ENCODE data around the gene IQGAP3.

The IQGAP3 gene

GRCh38 chr1:156482276-156482675 is 90.1 kb downstream of the IQGAP3 start:
- no peak overlapping the region for H2BK5ac ChIP-seq (ENCODE audit: low read depth, low read length, poor library complexity, severe bottlenecking)
- H2BK120ac ChIP-seq (ENCODE audit: low read depth, low read length) = no peak overlapping the region
- 97% methylated on average over 19 of the region's 19 CpGs for WGBS
- no peak overlapping the region for H3K4me2 ChIP-seq (ENCODE audit: low read length, poor library complexity, severe bottlenecking)
- H2AK5ac ChIP-seq (ENCODE audit: low read length, severe bottlenecking) = no peak overlapping the region
- H4K8ac ChIP-seq (ENCODE audit: low read length) = no peak overlapping the region
- no peak overlapping the region for H3K14ac ChIP-seq (ENCODE audit: low read length in 2 of 2)
- no peaks in the 10 kb centered on the region for H3K9me3 ChIP-seq (ENCODE audit: control insufficient read depth, low read length)
- peaks cover 50% of the 10 kb centered on the region for H3K79me1 ChIP-seq (replicated peaks; ENCODE audit: low read length, poor library complexity, severe bottlenecking)
- no peak for DNase-seq
- H2BK15ac ChIP-seq (ENCODE audit: low read depth, poor library complexity, severe bottlenecking) = no peak overlapping the region
- H3K18ac ChIP-seq (ENCODE audit: low read depth in 1 of 2, low read length in 2 of 2) = no peak overlapping the region
- H3K4ac ChIP-seq (ENCODE audit: low read depth in 1 of 2, low read length in 2 of 2) = no peak overlapping the region
- no peak overlapping the region for H3K27ac ChIP-seq (ENCODE audit: low read length, poor library complexity, severe bottlenecking)
- H3K36me3 ChIP-seq (ENCODE audit: control insufficient read depth in 1 of 2, insufficient read depth in 2 of 2, low read depth in 1 of 2, low read length in 2 of 2) = peaks cover 62 to 64% of the 10 kb centered on the region in 2 experiments
- H3K4me3 ChIP-seq (ENCODE audit: insufficient read depth in 1 of 2, low read depth in 1 of 2, low read length in 2 of 2) = no peak overlapping the region
- no peaks in the 10 kb centered on the region for H3K27me3 ChIP-seq (ENCODE audit: control insufficient read depth in 1 of 2, insufficient read depth in 1 of 2, low read length in 2 of 2)
- no peak overlapping the region for H3K9ac ChIP-seq (ENCODE audit: low read length)
- peaks cover 6% of the 10 kb centered on the region for H3K4me1 ChIP-seq (ENCODE audit: control insufficient read depth, insufficient read depth, low read depth, low read length)
- no peak overlapping the region for H2AFZ ChIP-seq (ENCODE audit: low read depth, low read length)
- no peak overlapping the region for H3K23ac ChIP-seq (ENCODE audit: low read length in 2 of 2)
- no peak overlapping the region for H4K91ac ChIP-seq (ENCODE audit: low read length)
- H2BK12ac ChIP-seq (ENCODE audit: low read length in 2 of 2) = no peak overlapping the region

- 95% methylated on average over 5 of the region's 5 CpGs for WGBS
- H2BK15ac ChIP-seq (ENCODE audit: low read depth, poor library complexity, severe bottlenecking) = no peak overlapping the region
Measured at GRCh38 chr1:156481527-156481926, 90.8 kb downstream of the IQGAP3 start.

GRCh38 chr1:156480411-156481192 is 91.8 kb downstream of the IQGAP3 start:
- Histone ChIP-seq H2BK5ac (ENCODE audit: low read depth, low read length, poor library complexity, severe bottlenecking) (no peak overlapping the region), H3K36me3 (ENCODE audit: control insufficient read depth in 1 of 2, insufficient read depth in 2 of 2, low read depth in 1 of 2, low read length in 2 of 2) (peaks cover 77 to 78% of the 10 kb centered on the region in 2 experiments), H2AFZ (ENCODE audit: low read depth, low read length) (no peak overlapping the region), H4K91ac (ENCODE audit: low read length) (no peak overlapping the region), H3K79me1 (replicated peaks; ENCODE audit: low read length, poor library complexity, severe bottlenecking) (peaks cover 57% of the 10 kb centered on the region), H2BK120ac (ENCODE audit: low read depth, low read length) (no peak overlapping the region), H3K9ac (ENCODE audit: low read length) (no peak overlapping the region), H3K4me1 (ENCODE audit: control insufficient read depth, insufficient read depth, low read depth, low read length) (peaks cover 11% of the 10 kb centered on the region), H4K8ac (ENCODE audit: low read length) (peak overlapping the region; percentile 76), H3K23ac (ENCODE audit: low read length in 2 of 2) (no peak overlapping the region), H3K9me3 (ENCODE audit: control insufficient read depth, low read length) (no peaks in the 10 kb centered on the region), H3K14ac (ENCODE audit: low read length in 2 of 2) (no peak overlapping the region), H3K27me3 (ENCODE audit: control insufficient read depth in 1 of 2, insufficient read depth in 1 of 2, low read length in 2 of 2) (no peaks in the 10 kb centered on the region), H2BK15ac (ENCODE audit: low read depth, poor library complexity, severe bottlenecking) (no peak overlapping the region), H3K4me3 (ENCODE audit: insufficient read depth in 1 of 2, low read depth in 1 of 2, low read length in 2 of 2) (no peak overlapping the region), H2BK12ac (ENCODE audit: low read length in 2 of 2) (no peak overlapping the region), H3K4me2 (ENCODE audit: low read length, poor library complexity, severe bottlenecking) (no peak overlapping the region), H3K27ac (ENCODE audit: low read length, poor library complexity, severe bottlenecking) (no peak overlapping the region), H3K4ac (ENCODE audit: low read depth in 1 of 2, low read length in 2 of 2) (no peak overlapping the region), H3K18ac (ENCODE audit: low read depth in 1 of 2, low read length in 2 of 2) (no peak overlapping the region), H2AK5ac (ENCODE audit: low read length, severe bottlenecking) (no peak overlapping the region)
- DNase-seq = peak; percentile 63
- WGBS = 50% methylated on average over 33 of the region's 34 CpGs

More at GRCh38 chr1:156481527-156481926, 90.8 kb downstream of the IQGAP3 start:
- Histone ChIP-seq H3K4me2 (ENCODE audit: low read length, poor library complexity, severe bottlenecking) (no peak overlapping the region), H3K9ac (ENCODE audit: low read length) (no peak overlapping the region), H3K9me3 (ENCODE audit: control insufficient read depth, low read length) (no peaks in the 10 kb centered on the region), H3K4ac (ENCODE audit: low read depth in 1 of 2, low read length in 2 of 2) (no peak overlapping the region), H2AK5ac (ENCODE audit: low read length, severe bottlenecking) (no peak overlapping the region), H4K8ac (ENCODE audit: low read length) (no peak overlapping the region), H3K23ac (ENCODE audit: low read length in 2 of 2) (no peak overlapping the region), H3K4me3 (ENCODE audit: insufficient read depth in 1 of 2, low read depth in 1 of 2, low read length in 2 of 2) (no peak overlapping the region), H3K27ac (ENCODE audit: low read length, poor library complexity, severe bottlenecking) (no peak overlapping the region), H3K14ac (ENCODE audit: low read length in 2 of 2) (no peak overlapping the region), H3K18ac (ENCODE audit: low read depth in 1 of 2, low read length in 2 of 2) (no peak overlapping the region), H2BK12ac (ENCODE audit: low read length in 2 of 2) (no peak overlapping the region), H2BK120ac (ENCODE audit: low read depth, low read length) (no peak overlapping the region), H2BK5ac (ENCODE audit: low read depth, low read length, poor library complexity, severe bottlenecking) (no peak overlapping the region), H3K4me1 (ENCODE audit: control insufficient read depth, insufficient read depth, low read depth, low read length) (peaks cover 9% of the 10 kb centered on the region), H2AFZ (ENCODE audit: low read depth, low read length) (no peak overlapping the region), H3K36me3 (ENCODE audit: control insufficient read depth in 1 of 2, insufficient read depth in 2 of 2, low read depth in 1 of 2, low read length in 2 of 2) (peaks cover 70 to 71% of the 10 kb centered on the region in 2 experiments), H4K91ac (ENCODE audit: low read length) (no peak overlapping the region), H3K27me3 (ENCODE audit: control insufficient read depth in 1 of 2, insufficient read depth in 1 of 2, low read length in 2 of 2) (no peaks in the 10 kb centered on the region), H3K79me1 (replicated peaks; ENCODE audit: low read length, poor library complexity, severe bottlenecking) (peaks cover 52% of the 10 kb centered on the region)
- DNase-seq = no peak

- H3K23ac ChIP-seq (ENCODE audit: low read length in 2 of 2) = no peak overlapping the region
- H3K36me3 ChIP-seq (ENCODE audit: control insufficient read depth in 1 of 2, insufficient read depth in 2 of 2, low read depth in 1 of 2, low read length in 2 of 2) = peaks cover 79 to 83% of the 10 kb centered on the region in 2 experiments
Measured at GRCh38 chr1:156480016-156480370, 92.4 kb downstream of the IQGAP3 start.

More at GRCh38 chr1:156480016-156480370, 92.4 kb downstream of the IQGAP3 start:
- H3K27ac ChIP-seq (ENCODE audit: low read length, poor library complexity, severe bottlenecking) = no peak overlapping the region
- no peaks in the 10 kb centered on the region for H3K27me3 ChIP-seq (ENCODE audit: control insufficient read depth in 1 of 2, insufficient read depth in 1 of 2, low read length in 2 of 2)
- peaks cover 62% of the 10 kb centered on the region for H3K79me1 ChIP-seq (replicated peaks; ENCODE audit: low read length, poor library complexity, severe bottlenecking)
- no peak overlapping the region for H3K4me3 ChIP-seq (ENCODE audit: insufficient read depth in 1 of 2, low read depth in 1 of 2, low read length in 2 of 2)
- H3K9me3 ChIP-seq (ENCODE audit: control insufficient read depth, low read length) = no peaks in the 10 kb centered on the region
- no peak overlapping the region for H3K14ac ChIP-seq (ENCODE audit: low read length in 2 of 2)
- H2AK5ac ChIP-seq (ENCODE audit: low read length, severe bottlenecking) = no peak overlapping the region
- H4K8ac ChIP-seq (ENCODE audit: low read length) = no peak overlapping the region
- no peak overlapping the region for H2BK15ac ChIP-seq (ENCODE audit: low read depth, poor library complexity, severe bottlenecking)
- no peak overlapping the region for H2BK5ac ChIP-seq (ENCODE audit: low read depth, low read length, poor library complexity, severe bottlenecking)
- no peak overlapping the region for H3K9ac ChIP-seq (ENCODE audit: low read length)
- H2AFZ ChIP-seq (ENCODE audit: low read depth, low read length) = no peak overlapping the region
- no peak overlapping the region for H2BK120ac ChIP-seq (ENCODE audit: low read depth, low read length)
- H3K18ac ChIP-seq (ENCODE audit: low read depth in 1 of 2, low read length in 2 of 2) = no peak overlapping the region
- H2BK12ac ChIP-seq (ENCODE audit: low read length in 2 of 2) = no peak overlapping the region
- peaks cover 11% of the 10 kb centered on the region for H3K4me1 ChIP-seq (ENCODE audit: control insufficient read depth, insufficient read depth, low read depth, low read length)
- no peak overlapping the region for H4K91ac ChIP-seq (ENCODE audit: low read length)
- no peak overlapping the region for H3K4me2 ChIP-seq (ENCODE audit: low read length, poor library complexity, severe bottlenecking)
- no peak overlapping the region for H3K4ac ChIP-seq (ENCODE audit: low read depth in 1 of 2, low read length in 2 of 2)
- WGBS = 39% methylated on average over 4 of the region's 4 CpGs
- no peak for DNase-seq

All from mesenchymal stem cell (in vitro differentiated cells and primary cell).